Left cardiac atrium (tissue), 4 donors: ENCODE results near the gene ARID3A. TPM values are rescaled to one million over a fixed set of nuclear protein-coding genes. Genes with fewer than 3 reads are reported as not detected.

ENCODE experiments used
- ATAC-seq, 2 donors: fragments of 200-7000 bp; cut with Tn5 transposase; one replicate each; pipeline ENCODE4 v1.9.1; 2020; ENCODE audit warnings: mild to moderate bottlenecking in 2 of 2, moderate library complexity in 2 of 2
- DNase-seq: peaks from one replicate; pipeline ENCODE4 v3.0.0-alpha.2; 2020
- intact Hi-C, 2 donors: fragments of 100-400 bp; cut with DNase I; formaldehyde crosslinking; loops; one replicate each; pipeline versions ENCODE4 v1.14.1 to v1.15.1; 2022 to 2023
- total RNA-seq, 2 donors: library from RNA; stranded (reverse); fragmentation: NEBNext Ultra II Directional; extraction: Animal tissue kit (Norgen Biotek cat#: 25700); gene quantifications; one replicate each; pipeline ENCODE4 v1.2.1, GENCODE V29; 2021
- donor health status: DM: no; HTN: yes; CAD: no.
- donor health status: DM: no; HTN: yes; CAD: no; lungs with severe emphysema.
- donor health status: DM: yes; HTN: yes; CAD: no.
- donor health status: Dilated cardiomyopathy.

Gene ARID3A
- total RNA-seq, 2 donors from 2014 or later = 5.3 to 5.8 TPM

DNA sequence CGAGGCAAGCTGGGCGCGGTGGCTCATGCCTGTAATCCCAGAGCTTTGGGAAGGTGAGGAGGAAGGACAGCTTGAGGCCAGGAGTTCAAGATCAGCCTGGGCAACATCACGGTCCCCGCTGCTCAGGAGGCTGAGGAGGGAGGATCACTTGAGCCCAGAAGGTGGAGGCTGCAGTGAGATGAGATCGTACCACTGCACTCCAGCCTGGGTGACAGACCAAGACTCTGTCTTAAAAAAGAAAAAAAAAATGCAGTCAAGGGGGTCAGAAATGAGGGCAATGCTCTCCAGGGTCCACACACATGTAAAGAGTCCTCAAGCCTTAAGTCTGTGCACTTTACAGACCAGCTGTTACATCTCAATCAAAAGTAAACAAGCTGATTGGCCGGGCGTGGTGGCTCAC, 21.3 kb upstream of the ARID3A start:
- intact Hi-C loops = no loop called here
- DNase-seq = no peak
- ATAC-seq = no peak

DNA sequence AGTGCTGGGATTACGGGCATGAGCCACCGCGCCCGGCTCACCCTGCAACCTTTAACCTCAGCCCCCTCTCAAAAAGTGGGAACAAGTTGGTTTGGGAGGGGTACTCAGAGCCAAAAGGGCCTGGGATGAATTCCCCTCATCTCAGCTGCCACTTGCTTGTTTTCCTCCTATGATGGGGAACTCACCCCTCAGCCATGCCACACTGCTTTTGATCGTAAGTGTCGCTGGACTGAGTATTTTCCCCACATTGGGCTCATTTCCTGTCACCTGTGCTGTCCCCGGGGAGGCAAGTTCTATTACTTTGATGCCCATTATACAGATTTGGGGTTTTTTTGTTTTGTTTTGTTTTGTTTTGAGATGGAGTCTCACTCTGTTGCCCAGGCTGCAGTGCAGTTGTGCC, 19.4 kb upstream of the ARID3A start:
- intact Hi-C loops = no loop called here
- DNase-seq = no peak
- no peak for ATAC-seq

DNA sequence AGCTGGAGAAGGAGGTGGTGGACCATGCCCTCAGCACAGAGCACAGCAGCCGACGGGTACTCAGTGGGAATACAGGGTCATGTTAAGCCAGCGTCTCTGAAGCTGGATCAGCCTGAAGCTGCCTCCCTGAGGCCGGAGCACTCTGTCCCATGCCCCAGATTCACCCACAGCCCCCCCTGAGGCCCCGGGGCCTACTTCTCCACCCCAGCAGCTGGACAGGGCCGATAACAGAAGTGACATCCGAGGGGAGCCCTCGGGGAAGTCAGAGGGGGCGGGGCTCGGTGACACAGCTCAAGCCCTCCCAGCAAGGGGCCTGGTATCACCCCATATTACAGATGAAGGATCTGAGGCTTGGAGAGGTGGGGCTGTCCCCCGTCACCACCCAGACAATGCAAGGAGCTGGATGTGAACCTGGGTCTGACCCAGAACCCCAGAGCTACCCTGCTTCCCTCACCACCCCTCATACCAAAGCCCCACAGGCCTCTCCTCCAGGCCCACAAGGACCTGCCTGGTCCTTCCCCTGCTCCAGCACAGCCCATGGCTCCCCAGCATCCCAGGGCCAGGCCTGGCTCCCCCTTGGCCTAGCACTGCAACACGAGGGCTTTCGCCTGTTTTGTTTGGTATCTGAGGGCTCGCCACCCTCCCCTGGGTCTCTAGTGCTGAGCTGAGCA, 18.5 kb upstream of the ARID3A start:
- ATAC-seq (peak in 1 of 2 donors; percentile 6), DNase-seq (no peak)
- intact Hi-C loops = no loop called here

DNA sequence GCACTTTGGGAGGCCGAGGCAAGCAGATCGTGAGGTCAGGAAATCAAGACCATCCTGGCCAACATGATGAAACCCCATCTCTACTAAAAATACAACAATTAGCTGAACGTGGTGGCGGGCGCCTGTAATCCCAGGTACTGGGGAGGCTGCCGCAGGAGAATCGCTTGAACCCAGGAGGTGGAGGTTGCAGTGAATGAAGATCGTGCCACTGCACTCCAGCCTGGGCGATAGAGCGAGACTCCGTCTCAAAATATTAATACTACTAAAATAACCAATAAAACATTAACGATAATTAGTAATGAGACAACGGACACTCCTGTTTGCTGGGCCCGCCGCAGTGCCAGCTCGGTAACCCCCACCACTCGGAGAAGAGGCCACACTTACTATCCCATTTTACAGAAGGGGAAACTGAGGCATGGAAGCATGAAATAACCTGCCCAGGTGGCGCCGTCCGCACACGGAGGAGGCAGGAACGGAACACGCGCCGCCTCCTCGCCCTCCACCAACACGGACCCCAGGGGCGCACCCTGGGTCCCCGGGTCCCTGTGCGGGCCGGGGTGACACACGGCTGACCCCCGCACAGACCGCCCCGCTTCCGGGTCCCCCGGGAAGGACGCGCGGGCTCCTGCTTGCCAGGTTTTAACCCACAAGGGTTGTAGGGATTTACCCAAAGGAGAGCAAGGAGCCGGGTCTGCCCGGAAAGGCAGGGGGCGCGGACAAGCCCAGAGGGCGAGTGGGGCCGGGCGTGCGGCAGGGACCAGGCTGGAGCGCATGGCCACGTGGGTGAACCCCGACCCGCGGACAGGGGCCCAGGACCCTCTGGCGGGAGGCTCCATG, 14.4 kb upstream of the ARID3A start:
- no peak for ATAC-seq
- intact Hi-C loops = no loop called here
- DNase-seq = no peak

DNA sequence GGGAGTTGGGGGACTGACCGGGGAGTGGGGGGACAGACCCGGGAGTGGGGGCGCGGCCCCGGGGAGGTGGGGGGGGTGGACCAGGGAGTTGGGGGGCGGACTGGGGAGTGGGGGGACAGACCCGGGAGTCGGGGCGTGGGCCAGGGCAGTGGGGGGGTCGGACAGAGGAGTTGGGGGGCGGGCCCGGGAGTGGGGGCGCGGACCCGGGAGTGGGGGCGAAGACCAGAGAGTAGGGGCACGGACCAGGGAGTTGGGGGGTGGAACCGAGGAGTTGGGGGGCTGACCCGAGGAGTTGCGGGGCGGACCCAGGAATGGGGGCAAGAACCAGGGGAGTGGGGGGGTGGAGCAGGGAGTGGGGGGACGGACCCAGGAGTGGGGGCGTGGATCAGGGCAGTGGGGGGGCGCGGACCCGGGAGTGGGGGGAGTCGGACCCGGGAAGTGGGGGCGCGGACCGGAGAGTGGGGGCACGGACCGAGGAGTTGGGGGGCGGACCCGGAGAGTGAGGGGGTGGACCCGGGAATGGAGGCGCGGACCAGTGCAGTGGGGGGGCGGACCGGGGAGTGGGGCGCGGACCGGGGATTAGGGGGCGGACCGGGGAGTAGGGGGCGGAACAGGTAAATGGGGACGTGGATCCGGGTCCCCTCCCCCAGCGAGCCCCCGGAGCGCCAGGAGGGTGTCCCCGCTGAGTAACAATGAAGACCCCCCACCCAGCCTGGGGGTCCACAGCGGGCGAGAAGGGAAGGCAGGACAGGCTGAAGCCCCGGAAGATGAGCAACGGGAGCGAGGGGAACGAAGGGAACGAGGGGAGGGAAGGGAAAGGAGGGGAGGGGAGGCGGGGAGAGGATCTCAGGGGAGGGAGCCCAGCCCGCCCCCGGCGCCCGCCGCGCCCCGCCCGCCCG, 13.4 kb upstream of the ARID3A start:
- no peak for DNase-seq
- ATAC-seq = peak; percentile 12 to 26
- intact Hi-C loops = no loop called here

DNA sequence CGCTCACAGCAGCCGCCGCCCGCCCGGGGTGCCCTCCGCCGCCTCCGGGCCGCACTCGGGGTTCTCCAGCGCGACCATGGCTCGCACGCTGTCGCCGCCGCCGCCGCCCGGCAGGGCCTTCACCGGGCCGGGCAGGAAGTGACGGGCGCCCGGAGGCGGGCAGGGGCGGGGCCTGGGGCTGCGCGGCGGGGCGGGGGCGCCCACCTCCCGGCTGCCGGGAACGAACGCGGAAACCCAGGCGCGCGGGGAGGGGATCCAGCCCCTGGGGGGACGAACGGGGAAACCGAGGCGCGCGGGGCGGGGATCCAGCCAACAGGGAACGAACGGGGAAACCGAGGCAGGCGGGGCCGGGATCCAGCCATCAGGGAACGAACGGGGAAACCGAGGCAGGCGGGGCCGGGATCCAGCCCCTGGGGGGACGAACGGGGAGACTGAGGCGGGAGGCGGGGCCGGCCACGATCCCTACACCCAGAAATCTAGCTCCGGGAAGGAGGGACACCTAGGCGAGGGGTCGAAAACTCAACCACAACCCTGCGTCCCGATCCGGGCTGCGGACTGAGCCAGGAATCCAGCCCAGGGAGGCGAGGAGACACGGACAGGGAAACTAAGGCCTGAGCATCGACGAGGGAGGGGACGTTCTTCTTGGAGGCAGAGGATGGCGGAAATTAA, 12.6 kb upstream of the ARID3A start, which contains the start of gene R3HDM4:
Gene R3HDM4, minus strand, starts transcription at position 140 of the 669 bp plus-strand sequence. Its CDS starts 62 bp downstream, at position 78.
- ATAC-seq (peak; percentile 91 to 95), DNase-seq (peak; percentile 86)
- intact Hi-C loops = no loop called here

DNA sequence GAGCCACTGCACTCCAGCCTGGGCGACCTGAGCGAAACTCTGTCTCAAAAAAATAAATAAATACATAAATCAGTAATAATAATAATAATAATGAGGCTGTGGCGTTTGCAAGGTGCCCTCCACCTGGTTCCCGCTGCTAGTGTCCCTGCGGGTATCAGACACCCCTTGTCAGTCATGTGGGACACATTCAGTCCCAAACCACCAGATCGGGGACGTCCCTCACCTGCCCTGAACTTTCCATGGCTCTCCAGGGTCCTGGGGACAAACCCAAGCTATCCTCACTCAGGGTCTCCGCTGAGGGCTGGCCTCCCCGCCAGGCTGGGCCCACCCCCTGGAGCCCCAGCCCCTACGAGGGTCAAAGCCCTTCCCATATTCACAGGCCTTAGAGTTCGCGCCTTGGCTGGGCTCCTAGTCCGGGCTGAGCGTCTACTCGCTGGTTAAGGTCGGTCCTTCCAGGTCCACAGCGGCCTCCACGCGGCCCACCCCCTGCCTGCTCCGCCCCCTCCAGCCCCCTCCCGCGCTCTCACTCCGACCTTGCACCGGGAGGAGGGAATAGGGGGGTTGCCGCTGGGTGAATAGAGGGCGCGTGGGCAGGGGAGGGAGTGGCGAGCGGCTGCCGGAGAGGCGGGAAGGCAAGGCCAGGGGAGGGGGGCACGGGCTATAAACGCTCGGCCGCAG, 9.1 kb upstream of the ARID3A start:
- intact Hi-C loops = loop anchor here (5.0 kb wide), 1 partner anchor 54 kb away; no protein-coding TSS in a partner anchor
- peak in 1 of 2 donors; percentile 8 for ATAC-seq

DNA sequence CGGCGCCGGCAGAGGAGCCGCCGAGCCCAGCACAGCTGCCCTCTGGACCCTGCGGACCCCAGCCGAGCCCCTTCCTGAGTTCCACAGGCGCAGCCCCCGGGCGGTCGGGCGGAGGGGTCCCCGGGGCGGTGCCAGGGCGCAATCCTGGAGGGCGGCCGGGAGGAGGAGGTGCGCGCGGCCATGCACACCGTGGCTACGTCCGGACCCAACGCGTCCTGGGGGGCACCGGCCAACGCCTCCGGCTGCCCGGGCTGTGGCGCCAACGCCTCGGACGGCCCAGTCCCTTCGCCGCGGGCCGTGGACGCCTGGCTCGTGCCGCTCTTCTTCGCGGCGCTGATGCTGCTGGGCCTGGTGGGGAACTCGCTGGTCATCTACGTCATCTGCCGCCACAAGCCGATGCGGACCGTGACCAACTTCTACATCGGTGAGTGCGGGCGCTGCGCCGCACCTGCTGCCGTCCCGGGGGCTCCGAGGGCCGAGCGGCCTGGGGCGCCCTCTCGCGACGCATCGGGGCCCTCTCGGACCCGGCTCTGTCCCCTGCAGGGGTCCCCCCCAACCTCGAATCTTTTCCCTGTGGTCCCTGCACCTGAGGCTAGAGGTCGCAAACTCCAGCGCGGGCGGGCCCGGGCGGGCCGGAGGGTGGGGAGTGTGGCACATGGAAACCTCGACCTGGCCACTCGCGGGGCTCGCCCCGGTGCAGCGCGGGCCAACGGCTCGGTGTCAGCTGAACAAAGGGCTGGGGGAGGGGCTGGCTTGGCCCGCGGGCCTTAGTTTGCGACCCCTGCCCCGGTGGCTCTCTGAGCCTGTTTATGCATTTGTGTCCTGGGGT, 8.3 kb upstream of the ARID3A start, which contains the start of gene KISS1R:
Gene KISS1R, plus strand, starts transcription at position 11 of the 829 bp plus-strand sequence. Its CDS starts 170 bp downstream, at position 181.
- intact Hi-C loops = loop anchor here (2.0 to 5.0 kb wide), 2 partner anchors 55 to 149 kb away; no protein-coding TSS in a partner anchor
- DNase-seq = no peak

More for the DNA sequence above, 9.1 kb upstream of the ARID3A start:
- no peak for DNase-seq

DNA sequence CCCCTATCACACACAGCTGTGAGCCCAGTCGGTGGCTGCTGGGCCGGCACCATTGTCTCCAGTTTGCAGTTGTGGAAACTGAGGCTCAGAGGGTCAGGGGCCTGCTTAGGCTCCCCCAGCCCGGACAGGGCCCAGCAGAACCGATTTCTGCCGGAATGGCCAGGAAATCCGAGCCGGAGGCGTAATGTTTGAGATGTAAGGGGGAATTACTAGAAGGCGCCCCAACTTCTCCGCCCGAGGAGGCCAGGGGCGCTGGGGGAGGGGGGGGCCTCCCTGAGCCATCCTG, 7.7 kb upstream of the ARID3A start:
- intact Hi-C loops = loop anchor here (2.0 to 5.0 kb wide), 2 partner anchors 56 to 149 kb away; no protein-coding TSS in a partner anchor
- no peak for DNase-seq
- ATAC-seq = no peak

More for the DNA sequence above, 8.3 kb upstream of the ARID3A start, which contains the start of gene KISS1R:
- no peak for ATAC-seq

DNA sequence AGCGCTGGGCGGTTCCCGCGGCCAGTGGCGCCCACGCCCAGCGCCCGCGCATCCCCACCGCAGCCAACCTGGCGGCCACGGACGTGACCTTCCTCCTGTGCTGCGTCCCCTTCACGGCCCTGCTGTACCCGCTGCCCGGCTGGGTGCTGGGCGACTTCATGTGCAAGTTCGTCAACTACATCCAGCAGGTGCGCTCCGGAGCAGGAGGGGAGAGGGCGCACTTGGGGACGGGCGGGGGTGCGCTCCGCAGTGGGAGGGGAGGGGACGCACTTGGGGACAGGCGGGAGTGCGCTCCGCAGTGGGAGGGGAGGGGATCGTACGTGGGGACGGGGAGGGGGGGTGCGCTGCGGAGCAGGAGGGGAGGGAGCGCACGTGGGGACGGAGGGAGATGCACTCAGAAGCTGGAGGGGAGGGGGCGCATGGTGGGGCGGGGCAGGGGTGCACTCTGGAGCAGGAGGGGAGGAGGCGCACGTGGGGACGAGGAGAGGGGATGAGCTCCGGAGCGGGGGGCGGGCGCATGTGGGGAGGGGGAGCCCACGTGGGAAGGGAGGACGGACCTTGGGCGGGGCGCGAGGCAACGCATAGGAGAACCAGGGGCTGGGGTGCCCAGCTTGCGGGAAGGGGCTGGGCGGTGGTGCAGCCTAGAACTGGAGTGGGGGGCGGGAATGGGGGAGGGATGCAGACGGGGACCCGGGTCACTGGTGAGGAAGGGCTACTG, 7.2 kb upstream of the ARID3A start:
- ATAC-seq = no peak
- no peak for DNase-seq
- intact Hi-C loops = loop anchor here (2.0 to 5.0 kb wide), 2 partner anchors 56 to 150 kb away; no protein-coding TSS in a partner anchor

DNA sequence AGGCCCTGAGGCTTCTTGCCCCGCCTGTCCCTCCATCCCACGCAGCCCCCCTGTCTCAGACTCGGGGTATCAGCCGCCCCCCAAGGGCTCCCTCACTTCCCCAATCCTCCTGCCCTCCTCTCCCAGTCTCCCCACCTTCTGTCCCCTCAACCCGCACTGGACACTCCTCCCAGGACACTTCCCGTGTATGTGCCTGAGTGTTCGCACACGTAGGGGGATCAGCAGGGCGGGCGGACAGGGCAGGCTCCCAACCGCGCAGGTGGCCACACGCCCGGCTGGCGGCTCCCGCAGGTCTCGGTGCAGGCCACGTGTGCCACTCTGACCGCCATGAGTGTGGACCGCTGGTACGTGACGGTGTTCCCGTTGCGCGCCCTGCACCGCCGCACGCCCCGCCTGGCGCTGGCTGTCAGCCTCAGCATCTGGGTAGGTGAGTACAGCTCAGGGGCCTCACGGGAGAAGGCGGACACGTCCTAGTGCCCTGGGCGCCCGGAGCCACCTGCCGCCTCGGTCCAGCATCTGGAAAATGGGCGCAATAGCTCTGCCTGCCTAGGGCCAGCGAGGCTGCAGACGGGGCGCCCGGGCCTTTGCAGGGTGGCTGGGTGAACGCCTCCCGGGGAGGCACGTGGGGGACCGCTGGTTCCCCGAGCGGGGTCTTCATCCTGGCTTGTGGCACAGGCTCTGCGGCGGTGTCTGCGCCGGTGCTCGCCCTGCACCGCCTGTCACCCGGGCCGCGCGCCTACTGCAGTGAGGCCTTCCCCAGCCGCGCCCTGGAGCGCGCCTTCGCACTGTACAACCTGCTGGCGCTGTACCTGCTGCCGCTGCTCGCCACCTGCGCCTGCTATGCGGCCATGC, 6.4 kb upstream of the ARID3A start:
- ATAC-seq (no peak), DNase-seq (no peak)
- intact Hi-C loops = loop anchor here (2.0 to 5.0 kb wide), 2 partner anchors 57 to 151 kb away; no protein-coding TSS in a partner anchor

DNA sequence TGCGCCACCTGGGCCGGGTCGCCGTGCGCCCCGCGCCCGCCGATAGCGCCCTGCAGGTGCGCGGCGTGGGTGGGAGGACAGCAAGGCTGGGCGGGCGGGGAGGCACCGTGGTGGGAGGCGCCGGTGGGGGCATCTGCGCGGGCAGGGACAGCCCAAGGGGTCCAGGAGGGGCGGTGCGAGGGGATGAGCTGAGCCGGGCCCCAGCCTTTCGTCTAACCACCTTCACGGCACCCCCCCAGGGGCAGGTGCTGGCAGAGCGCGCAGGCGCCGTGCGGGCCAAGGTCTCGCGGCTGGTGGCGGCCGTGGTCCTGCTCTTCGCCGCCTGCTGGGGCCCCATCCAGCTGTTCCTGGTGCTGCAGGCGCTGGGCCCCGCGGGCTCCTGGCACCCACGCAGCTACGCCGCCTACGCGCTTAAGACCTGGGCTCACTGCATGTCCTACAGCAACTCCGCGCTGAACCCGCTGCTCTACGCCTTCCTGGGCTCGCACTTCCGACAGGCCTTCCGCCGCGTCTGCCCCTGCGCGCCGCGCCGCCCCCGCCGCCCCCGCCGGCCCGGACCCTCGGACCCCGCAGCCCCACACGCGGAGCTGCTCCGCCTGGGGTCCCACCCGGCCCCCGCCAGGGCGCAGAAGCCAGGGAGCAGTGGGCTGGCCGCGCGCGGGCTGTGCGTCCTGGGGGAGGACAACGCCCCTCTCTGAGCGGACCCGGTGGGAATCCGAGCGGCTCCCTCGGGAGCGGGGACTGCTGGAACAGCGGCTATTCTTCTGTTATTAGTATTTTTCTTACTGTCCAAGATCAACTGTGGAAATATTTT, 5.6 kb upstream of the ARID3A start:
- no peak for DNase-seq
- ATAC-seq = peak in 1 of 2 donors; percentile 8
- intact Hi-C loops = no loop called here

DNA sequence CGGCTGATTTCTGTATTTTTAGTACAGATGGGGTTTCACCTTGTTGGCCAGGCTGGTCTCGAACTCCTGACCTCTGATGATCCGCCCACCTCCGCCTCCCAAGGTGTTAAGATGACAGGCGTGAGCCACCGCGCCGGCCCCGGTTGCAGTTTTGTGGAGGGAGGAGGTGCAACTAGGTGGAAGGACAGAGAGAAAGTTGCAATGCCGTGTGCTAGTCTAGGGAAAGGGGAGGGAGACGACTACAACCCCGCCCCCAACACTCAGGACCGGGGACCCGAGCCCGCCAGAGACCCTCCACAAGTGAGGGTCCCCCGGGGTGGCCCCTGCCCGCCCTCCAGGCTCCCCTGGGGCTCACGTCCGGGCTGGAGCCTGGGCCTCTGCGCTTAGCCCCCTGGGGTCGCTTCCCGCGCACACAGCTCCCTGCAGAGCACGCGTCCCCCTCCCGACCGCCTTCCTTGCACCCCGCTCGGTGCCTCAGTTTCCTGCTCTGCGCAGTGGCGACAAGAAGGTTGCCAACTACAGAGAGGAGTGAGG, 1.2 kb upstream of the ARID3A start:
- intact Hi-C loops = no loop called here
- DNase-seq = no peak
- ATAC-seq = no peak

DNA sequence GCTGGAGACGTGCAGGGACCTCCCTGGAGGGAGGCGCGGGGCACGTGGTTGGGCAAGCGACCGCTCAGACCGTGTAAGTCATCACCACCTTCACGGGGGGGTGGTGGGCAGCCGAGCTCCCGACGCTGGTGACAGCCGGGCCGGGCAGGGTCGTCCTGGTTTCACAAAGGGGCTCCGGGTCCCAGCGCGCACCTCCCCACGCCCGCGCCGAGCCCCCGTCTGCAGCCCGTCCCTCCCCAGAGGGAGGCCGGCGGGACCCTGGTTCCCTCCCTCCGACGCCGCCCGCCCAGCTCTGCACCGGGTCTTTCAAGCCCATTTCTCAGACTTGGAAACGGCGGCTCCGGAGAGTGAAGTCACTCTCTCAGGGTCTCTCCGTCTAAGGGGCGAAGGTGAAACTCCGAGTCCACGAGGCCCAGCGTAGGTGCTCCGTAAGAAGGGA, 729 bp upstream of the ARID3A start:
- intact Hi-C loops = no loop called here
- DNase-seq = peak; percentile 69

DNA sequence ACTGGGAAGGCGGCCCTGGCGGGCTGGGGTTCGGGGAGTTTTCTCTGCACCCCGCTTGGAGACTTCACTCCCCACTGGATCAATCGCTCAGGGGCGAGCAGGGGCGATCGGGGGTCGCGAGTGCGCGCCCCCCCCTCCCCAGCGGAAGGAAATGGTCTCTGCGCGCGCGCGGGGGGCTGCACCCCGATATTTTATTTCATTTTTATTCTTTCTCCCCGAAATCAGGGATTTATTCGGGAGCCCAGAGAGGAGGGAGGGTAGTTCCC, 421 bp downstream of the ARID3A start:
- ATAC-seq (no peak), DNase-seq (no peak)
- intact Hi-C loops = no loop called here

More for the DNA sequence above, 729 bp upstream of the ARID3A start:
- ATAC-seq = peak; percentile 31 to 65
